Type B pancreatic cell (in vitro differentiated cells): ENCODE data around the gene SYNJ1. TPM values are rescaled to one million over a fixed set of nuclear protein-coding genes. Genes with fewer than 3 reads are reported as not detected.

Source experiments
- DNase-seq: peaks from one replicate; pipeline ENCODE4 v3.0.0; 2021; ENCODE audit warnings: mixed read lengths; ENCODE audit not compliant: unreplicated experiment; ENCODE audit errors: extremely low spot score
- H3K27ac Mint-ChIP-seq: 2 replicates; pipeline ENCODE4 v1.8.0; 2021; ENCODE audit warnings: mild to moderate bottlenecking, mixed read lengths
- H3K27me3 Mint-ChIP-seq: 2 replicates; pipeline ENCODE4 v1.8.0; 2021; ENCODE audit warnings: mixed read lengths
- H3K36me3 Mint-ChIP-seq: 2 replicates; pipeline ENCODE4 v1.8.0; 2021; ENCODE audit warnings: mixed read lengths
- H3K4me1 Mint-ChIP-seq: one replicate; pipeline ENCODE4 v1.8.0; 2021; ENCODE audit warnings: mixed read lengths; ENCODE audit not compliant: unreplicated experiment
- H3K4me3 Mint-ChIP-seq: 2 replicates; pipeline ENCODE4 v1.8.0; 2021; ENCODE audit warnings: mild to moderate bottlenecking, mixed read lengths
- H3K9me3 Mint-ChIP-seq: 2 replicates; pipeline ENCODE4 v1.8.0; 2021; ENCODE audit warnings: mixed read lengths
- CTCF ChIP-seq: fragments of 200-600 bp; sonication (generic); conservative IDR thresholded peaks from 2 replicates; pipeline ENCODE4 v1.5.0; 2021; ENCODE audit warnings: antibody characterized with exemption, mild to moderate bottlenecking
- total RNA-seq: library from RNA; stranded (reverse); gene quantifications from 2 replicates; pipeline ENCODE4 v1.2.1, GENCODE V29; 2021; ENCODE audit warnings: low replicate concordance

The SYNJ1 gene
- total RNA-seq, 1 donor from 2014 or later, result 12.0 TPM

- DNase-seq, result peak; percentile 74
- H3K27ac Mint-ChIP-seq, result peak overlapping the region; percentile 97
- peaks cover 7% of the 10 kb centered on the region for H3K27me3 Mint-ChIP-seq
- TF ChIP-seq CTCF, result no peak
- H3K9me3 Mint-ChIP-seq, result no peaks in the 10 kb centered on the region
- H3K4me1 Mint-ChIP-seq, result peaks cover 42% of the 10 kb centered on the region
- peak overlapping the region; percentile 99 for H3K4me3 Mint-ChIP-seq
- peaks cover 33% of the 10 kb centered on the region for H3K36me3 Mint-ChIP-seq
Observed at GRCh38 chr21:32770871-32771523, 43.2 kb upstream of the SYNJ1 start.

GRCh38 chr21:32768530-32768929 lies 40.7 kb upstream of the SYNJ1 start:
- Mint-ChIP-seq H3K4me3 (peak overlapping the region; percentile 99), H3K4me1 (peaks cover 47% of the 10 kb centered on the region), H3K27ac (peak overlapping the region; percentile 42), H3K9me3 (no peaks in the 10 kb centered on the region), H3K27me3 (peaks cover 7% of the 10 kb centered on the region), H3K36me3 (peaks cover 43% of the 10 kb centered on the region)
- no peak for DNase-seq
- no peak for TF ChIP-seq CTCF

DNA sequence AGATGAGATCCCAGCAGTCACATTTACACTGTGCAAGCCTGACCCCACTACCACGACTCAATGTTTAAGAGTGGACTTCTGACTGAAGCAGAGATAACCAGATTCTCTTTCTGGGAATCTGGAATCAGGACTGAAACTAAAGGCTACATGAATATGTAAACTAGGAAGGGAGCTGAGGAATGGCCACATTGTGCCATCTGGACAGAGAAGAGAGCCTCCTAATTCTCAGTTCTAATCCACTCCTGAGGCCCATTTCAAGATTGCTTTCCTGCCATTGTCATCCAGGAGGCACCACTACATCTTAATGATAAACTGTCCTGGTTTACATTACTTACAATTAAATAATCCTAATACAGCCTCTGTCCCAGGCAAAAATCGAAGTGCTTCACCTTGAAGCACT lies 37.2 kb upstream of the SYNJ1 start:
- DNase-seq, result no peak
- no peak overlapping the region for H3K27ac Mint-ChIP-seq
- H3K4me3 Mint-ChIP-seq, result no peak overlapping the region
- H3K36me3 Mint-ChIP-seq, result peaks cover 54% of the 10 kb centered on the region
- H3K9me3 Mint-ChIP-seq, result no peaks in the 10 kb centered on the region
- no peaks in the 10 kb centered on the region for H3K27me3 Mint-ChIP-seq
- TF ChIP-seq CTCF, result no peak
- H3K4me1 Mint-ChIP-seq, result peaks cover 34% of the 10 kb centered on the region

DNA sequence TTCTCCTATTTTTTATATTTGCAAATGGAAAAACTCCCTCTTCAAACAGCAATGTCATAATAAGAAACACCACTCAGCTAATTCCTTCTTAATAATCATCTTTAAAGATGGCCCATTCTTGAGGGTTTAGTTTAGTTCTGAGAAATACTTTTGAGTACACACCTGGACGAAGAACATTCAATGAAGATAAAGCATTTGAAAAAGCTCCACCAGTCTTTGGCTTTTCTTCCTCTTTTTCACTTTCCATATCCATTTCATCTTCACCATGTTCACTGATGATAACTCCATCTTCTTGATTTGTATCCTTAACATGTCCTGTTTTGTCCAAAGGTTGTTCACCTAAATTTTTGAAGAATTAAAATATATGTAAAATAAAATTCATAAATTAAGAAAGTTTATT lies 36.4 kb upstream of the SYNJ1 start:
- no peak overlapping the region for H3K4me3 Mint-ChIP-seq
- TF ChIP-seq CTCF, result no peak
- no peaks in the 10 kb centered on the region for H3K27me3 Mint-ChIP-seq
- H3K36me3 Mint-ChIP-seq, result peaks cover 60% of the 10 kb centered on the region
- no peak for DNase-seq
- no peak overlapping the region for H3K27ac Mint-ChIP-seq
- peaks cover 25% of the 10 kb centered on the region for H3K4me1 Mint-ChIP-seq
- H3K9me3 Mint-ChIP-seq, result no peaks in the 10 kb centered on the region

GRCh38 chr21:32757804-32758203 lies 30.0 kb upstream of the SYNJ1 start:
- H3K9me3 Mint-ChIP-seq, result no peaks in the 10 kb centered on the region
- no peak for TF ChIP-seq CTCF
- H3K4me3 Mint-ChIP-seq, result no peak overlapping the region
- peaks cover 54% of the 10 kb centered on the region for H3K36me3 Mint-ChIP-seq
- no peaks in the 10 kb centered on the region for H3K4me1 Mint-ChIP-seq
- no peak overlapping the region for H3K27ac Mint-ChIP-seq
- DNase-seq, result no peak
- H3K27me3 Mint-ChIP-seq, result no peaks in the 10 kb centered on the region
